H1 (cell line): Measurements from ENCODE around the gene GBX1. TPM values are rescaled to one million over a fixed set of nuclear protein-coding genes. Genes with fewer than 3 reads are reported as not detected.
A peak's percentile ranks its signal among the peaks of the same experiment; 100 is the strongest.

Experiments
- CTCF ChIA-PET: fragments of 300-600 bp; sonication (Branson Sonifier 250); formaldehyde crosslinking; loops from one replicate; lab custom pipeline; 2021; ENCODE audit not compliant: partially characterized antibody; lab: Charles Lee
- POLR2A ChIA-PET: fragments of 300-600 bp; sonication (Branson Sonifier 250); formaldehyde crosslinking; loops from one replicate; lab custom pipeline; 2021; ENCODE audit warnings: inconsistent platforms; ENCODE audit not compliant: partially characterized antibody; lab: Charles Lee
- DNase-seq, 2 experiments: peaks; one replicate each; pipeline versions ENCODE4 v3.0.0 to v3.0.0-alpha.2; 2010 to 2022; ENCODE audit warnings: low spot score in 2 of 2, low read depth in 1 of 2, mixed read lengths in 1 of 2
- FAIRE-seq: peaks from 2 replicates; lab custom pipeline; 2011; peaks lifted over from hg19 to GRCh38; lab: Jason Lieb, UNC
- H2AFZ ChIP-seq: 2 replicates; pipeline ENCODE4 v1.8.1; 2012; ENCODE audit warnings: low read length, inconsistent platforms
- H2AK5ac ChIP-seq: 2 replicates; pipeline ENCODE4 v1.6.1; 2013; ENCODE audit warnings: low read depth, low read length
- H2BK120ac ChIP-seq: replicated peaks from 2 replicates; pipeline ENCODE3; 2013; ENCODE audit warnings: low read depth, low read length, inconsistent platforms
- H2BK12ac ChIP-seq: 2 replicates; pipeline ENCODE4 v1.6.1; 2013; ENCODE audit warnings: low read depth, low read length
- H2BK15ac ChIP-seq: 2 replicates; pipeline ENCODE4 v1.6.1; 2013; ENCODE audit warnings: low read length
- H2BK20ac ChIP-seq: 2 replicates; pipeline ENCODE4 v1.6.1; 2013; ENCODE audit warnings: low read length
- H2BK5ac ChIP-seq: 2 replicates; pipeline ENCODE4 v1.6.1; 2013; ENCODE audit warnings: low read depth, low read length
- H3K14ac ChIP-seq: 2 replicates; pipeline ENCODE4 v1.6.1; 2013; ENCODE audit warnings: inconsistent platforms; ENCODE audit not compliant: insufficient read length
- H3K18ac ChIP-seq: 2 replicates; pipeline ENCODE4 v1.6.1; 2013; ENCODE audit warnings: low read length; ENCODE audit errors: extremely low read depth
- H3K23ac ChIP-seq: 2 replicates; pipeline ENCODE4 v1.6.1; 2013; ENCODE audit warnings: inconsistent platforms; ENCODE audit not compliant: insufficient read length
- H3K23me2 ChIP-seq: 2 replicates; pipeline ENCODE4 v1.6.1; 2013; ENCODE audit warnings: low read depth, low read length
- H3K27ac ChIP-seq: 2 replicates; pipeline ENCODE4 v1.6.1; 2011; ENCODE audit warnings: low read depth, low read length, inconsistent platforms
- H3K27me3 ChIP-seq, 4 experiments: replicated peaks in 1 of 4; 1 replicate in 1 of 4; 2 replicates in 3 of 4; pipeline versions ENCODE4 v1.6.1 to v1.8.1; 2011 to 2013; ENCODE audit warnings: low read length in 3 of 4, mild to moderate bottlenecking in 3 of 4, inconsistent platforms in 2 of 4, mixed read lengths in 2 of 4, moderate library complexity in 1 of 4; ENCODE audit not compliant: control insufficient read depth in 3 of 4, insufficient read depth in 3 of 4; ENCODE audit errors: extremely low read depth in 1 of 4
- H3K36me3 ChIP-seq, 4 experiments: 2 replicates each; pipeline versions ENCODE4 v1.6.1 to v1.8.1; 2011 to 2013; ENCODE audit warnings: mild to moderate bottlenecking in 4 of 4, low read length in 3 of 4, moderate library complexity in 2 of 4, control low read depth in 1 of 4, inconsistent platforms in 1 of 4; ENCODE audit not compliant: insufficient read depth in 4 of 4, control insufficient read depth in 2 of 4
- H3K4ac ChIP-seq: replicated peaks from 2 replicates; pipeline ENCODE3; 2013; ENCODE audit warnings: low read length, low read depth, mixed read lengths, inconsistent platforms; ENCODE audit not compliant: insufficient read length
- H3K4me1 ChIP-seq, 4 experiments: replicated peaks in 1 of 4; 1 replicate in 1 of 4; 2 replicates in 3 of 4; pipeline versions ENCODE4 v1.6.1 to v1.8.1; 2011 to 2013; ENCODE audit warnings: low read length in 3 of 4, inconsistent platforms in 2 of 4, mixed read lengths in 1 of 4; ENCODE audit not compliant: insufficient read depth in 4 of 4, control insufficient read depth in 3 of 4
- H3K4me2 ChIP-seq, 2 experiments: 2 replicates each; pipeline versions ENCODE4 v1.6.1 to v1.8.1; 2011 to 2013; ENCODE audit warnings: low read depth in 2 of 2, low read length in 2 of 2, control low read depth in 1 of 2, inconsistent platforms in 1 of 2, mild to moderate bottlenecking in 1 of 2; ENCODE audit not compliant: insufficient read depth in 1 of 2
- H3K4me3 ChIP-seq, 4 experiments: fragments of 200-600, 300-600 bp in 1 of 4; sonication (generic), shearing (Covaris generic), sonication (Bioruptor Twin) in 1 of 4; 2 replicates each; pipeline versions ENCODE4 v1.5.1 to v1.8.1; 2011 to 2016; ENCODE audit warnings: low read length in 4 of 4, low read depth in 3 of 4, control low read depth in 2 of 4, inconsistent platforms in 2 of 4, mild to moderate bottlenecking in 2 of 4, mixed read lengths in 1 of 4, moderate library complexity in 1 of 4; ENCODE audit not compliant: insufficient read depth in 2 of 4; ENCODE audit errors: extremely low read depth in 1 of 4
- H3K56ac ChIP-seq: replicated peaks from 2 replicates; pipeline ENCODE3; 2013; ENCODE audit warnings: low read depth, mild to moderate bottlenecking, mixed read lengths, low read length, inconsistent platforms; ENCODE audit not compliant: insufficient read length
- H3K79me1 ChIP-seq: 2 replicates; pipeline ENCODE4 v1.6.1; 2013; ENCODE audit warnings: low read depth, low read length, control low read depth
- H3K79me2 ChIP-seq, 2 experiments: 2 replicates each; pipeline versions ENCODE4 v1.6.1 to v1.8.1; 2012 to 2013; ENCODE audit warnings: low read length in 2 of 2, mild to moderate bottlenecking in 2 of 2, inconsistent platforms in 1 of 2; ENCODE audit not compliant: insufficient read depth in 2 of 2, control insufficient read depth in 1 of 2
- H3K9ac ChIP-seq, 4 experiments: replicated peaks in 1 of 4; 1 replicate in 1 of 4; 2 replicates in 3 of 4; pipeline versions ENCODE4 v1.6.1 to v1.8.1; 2011 to 2013; ENCODE audit warnings: low read depth in 3 of 4, low read length in 3 of 4, control low read depth in 2 of 4, mild to moderate bottlenecking in 2 of 4, moderate library complexity in 2 of 4, inconsistent platforms in 1 of 4; ENCODE audit errors: extremely low read depth in 1 of 4
- H3K9me3 ChIP-seq, 2 experiments: 2 replicates each; pipeline versions ENCODE4 v1.6.1 to v1.8.1; 2012 to 2013; ENCODE audit warnings: mild to moderate bottlenecking in 2 of 2, moderate library complexity in 2 of 2, control low read depth in 1 of 2, inconsistent platforms in 1 of 2, low read depth in 1 of 2, low read length in 1 of 2, mixed read lengths in 1 of 2; ENCODE audit not compliant: insufficient read depth in 2 of 2
- H4K20me1 ChIP-seq, 2 experiments: replicated peaks in 1 of 2; 2 replicates each; pipeline versions ENCODE3 to v1.8.1; 2011 to 2013; ENCODE audit warnings: inconsistent platforms in 2 of 2, low read length in 2 of 2, mild to moderate bottlenecking in 1 of 2; ENCODE audit not compliant: insufficient read depth in 2 of 2, control insufficient read depth in 1 of 2
- H4K5ac ChIP-seq: 2 replicates; pipeline ENCODE4 v1.6.1; 2013; ENCODE audit warnings: low read length, low read depth, mixed read lengths, inconsistent platforms; ENCODE audit not compliant: insufficient read length
- H4K8ac ChIP-seq: 2 replicates; pipeline ENCODE4 v1.8.0; 2013; ENCODE audit warnings: mild to moderate bottlenecking, moderate library complexity, low read length, inconsistent platforms; ENCODE audit not compliant: insufficient read depth; ENCODE audit errors: extremely low read depth
- H4K91ac ChIP-seq: replicated peaks from 2 replicates; pipeline ENCODE3; 2013; ENCODE audit warnings: low read length, mixed read lengths, inconsistent platforms; ENCODE audit not compliant: insufficient read length
- CTCF ChIP-seq, 3 experiments: IDR thresholded peaks; 1 replicate in 2 of 3; 2 replicates in 1 of 3; pipeline versions ENCODE4 v1.5.1 to v1.6.1; 2011; ENCODE audit warnings: low read length in 3 of 3, mild to moderate bottlenecking in 3 of 3, inconsistent platforms in 2 of 3, low read depth in 1 of 3, moderate library complexity in 1 of 3; ENCODE audit not compliant: insufficient read depth in 1 of 3; ENCODE audit errors: control extremely low read depth in 1 of 3
- GTF2F1 ChIP-seq: IDR thresholded peaks from 2 replicates; pipeline ENCODE4 v1.6.1; 2012; ENCODE audit warnings: low read depth, low read length, improper control_type of control experiment, borderline replicate concordance
- RAD21 ChIP-seq, 2 experiments: IDR thresholded peaks in 1 of 2; conservative IDR thresholded peaks in 1 of 2; 2 replicates each; pipeline ENCODE4 v1.6.1; 2011; ENCODE audit warnings: low read depth in 2 of 2, low read length in 2 of 2, improper control_type of control experiment in 1 of 2, inconsistent platforms in 1 of 2, mild to moderate bottlenecking in 1 of 2, moderate library complexity in 1 of 2
- WGBS, 2 experiments: shearing (Covaris generic) in 1 of 2; methylation state at CpG; one replicate each; pipeline versions ENCODE4 v1.1.6 to v1.1.7; 2013 to 2015; ENCODE audit warnings: low lambda C conversion rate in 2 of 2, mixed read lengths in 2 of 2, inconsistent platforms in 1 of 2, low coverage in 1 of 2, missing lambda C conversion rate in 1 of 2; ENCODE audit not compliant: insufficient replicate concordance in 2 of 2, insufficient coverage in 1 of 2, insufficient read length in 1 of 2; ENCODE audit errors: extremely low coverage in 1 of 2, missing lambda C conversion rate in 1 of 2; 5-methylcytosine and 5-hydroxymethylcytosine counted together
- polyA plus RNA-seq, 7 experiments: library from polyadenylated mRNA; depleted of rRNA in 3 of 7; stranded (reverse) in 5 of 7; unstranded in 2 of 7; fragments of >200 nt in 5 of 7; fragments of 200-250 nt in 2 of 7; gene quantifications; 1 replicate in 5 of 7; 2 replicates in 1 of 7; 4 replicates in 1 of 7; pipeline versions ENCODE4 v1.2.1 to v1.2.3, GENCODE V29; 2011 to 2013; ENCODE audit warnings: missing spikeins in 2 of 7, mixed read lengths in 2 of 7
- total RNA-seq: library from RNA; stranded (reverse); fragmentation: NEBNext Ultra II Directional; extraction: Animal tissue kit (Norgen Biotek cat#: 25700); gene quantifications from 2 replicates; pipeline ENCODE4 v1.2.1, GENCODE V29; 2021

Gene GBX1
- total and polyA plus RNA-seq, 2 of the 8 experiments (the other 6 are each of a cell fraction or from before 2014, with no cell fraction given) = not detected

- Histone ChIP-seq H2BK5ac (no peak overlapping the region), H3K4me2 (no peak overlapping the region), H3K23ac (no peak overlapping the region), H2AFZ (no peak overlapping the region), H4K91ac (no peak overlapping the region), H3K9ac (no peak overlapping the region), H3K18ac (no peak overlapping the region), H2AK5ac (no peak overlapping the region), H3K27ac (no peak overlapping the region), H2BK20ac (no peak overlapping the region), H4K8ac (no peak overlapping the region), H2BK15ac (no peak overlapping the region), H3K56ac (no peak overlapping the region), H3K27me3 (peaks cover 0 to 13% (median 3%) of the 10 kb centered on the region in 4 experiments; a peak in 5 of 7 replicates), H3K4me1 (peaks cover 0 to 21% (median 7%) of the 10 kb centered on the region in 4 experiments; a peak in 6 of 7 replicates), H3K4ac (no peak overlapping the region), H2BK12ac (no peak overlapping the region), H3K79me2 (no peaks in the 10 kb centered on the region; a peak in 1 of 4 replicates), H3K79me1 (no peaks in the 10 kb centered on the region), H3K23me2 (peaks cover 5% of the 10 kb centered on the region; the same call in 1 of the 2 replicates), H4K5ac (no peak overlapping the region), H3K4me3 (no peak overlapping the region), H2BK120ac (no peak overlapping the region), H3K9me3 (no peaks in the 10 kb centered on the region), H3K14ac (no peak overlapping the region), H3K36me3 (peaks cover 0 to 30% (median 4%) of the 10 kb centered on the region in 4 experiments; a peak in 3 of 8 replicates), H4K20me1 (peaks cover 14 to 41% of the 10 kb centered on the region in 2 experiments)
- FAIRE-seq (no peak), DNase-seq (no peak)
- CTCF ChIA-PET = interaction anchor here (0.5 to 11.7 kb wide), 9 partner anchors 21 to 221 kb away, joined by 3 to 197 read pairs (median 4); partner anchors contain the start of genes ABCF2 and GBX1
- 81% methylated on average over 19 of the region's 24 CpGs; no CpG with 5 or more reads in 1 of the 2 experiments for WGBS, 2 experiments
- POLR2A ChIA-PET = no interaction called here
- peak; percentile 9 to 29; a peak in 2 of 4 replicates for TF ChIP-seq RAD21 (IDR thresholded peaks at IDR 0.05 in 1 of 2, conservative IDR thresholded peaks at IDR 0.05 in 1 of 2; ENCODE audit: low read depth in 2 of 2, low read length in 2 of 2)
- TF ChIP-seq CTCF (IDR thresholded peaks at IDR 0.05; ENCODE audit: control extremely low read depth in 1 of 3, insufficient read depth in 1 of 3, low read depth in 1 of 3, low read length in 3 of 3) = peak in 1 of 3 experiments; percentile 13; a peak in 1 of 4 replicates
- no peak for TF ChIP-seq GTF2F1
Measured at GRCh38 chr7:151122276-151122675, 45.2 kb downstream of the GBX1 start.
